Thymus (tissue), 11 donors: Measurements from ENCODE around the gene INTS7. TPM values are rescaled to one million over a fixed set of nuclear protein-coding genes. Genes with fewer than 3 reads are reported as not detected.

Experiments used
- DNase-seq, 9 donors: peaks; one replicate each; pipeline ENCODE4 v3.0.0-alpha.2; 2013; ENCODE audit warnings: low spot score in 9 of 9, low read depth in 6 of 9, missing footprints in 1 of 9
- H3K27ac ChIP-seq, 2 donors: one replicate each; pipeline ENCODE4 v1.5.1; 2013; ENCODE audit warnings: control low read depth in 1 of 2, low read depth in 1 of 2, low read length in 1 of 2, mild to moderate bottlenecking in 1 of 2, moderate library complexity in 1 of 2
- H3K27me3 ChIP-seq, 2 donors: one replicate each; pipeline ENCODE4 v1.5.1; 2013; ENCODE audit warnings: low read length in 1 of 2; ENCODE audit not compliant: control insufficient read depth in 2 of 2, insufficient read depth in 1 of 2
- H3K36me3 ChIP-seq, 2 donors: one replicate each; pipeline ENCODE4 v1.5.1; 2013; ENCODE audit warnings: low read length in 1 of 2, mild to moderate bottlenecking in 1 of 2, moderate library complexity in 1 of 2; ENCODE audit not compliant: control insufficient read depth in 2 of 2, insufficient read depth in 2 of 2
- H3K4me1 ChIP-seq, 2 donors: one replicate each; pipeline ENCODE4 v1.5.1; 2013; ENCODE audit warnings: low read length in 2 of 2; ENCODE audit not compliant: control insufficient read depth in 2 of 2, insufficient read depth in 2 of 2
- H3K4me3 ChIP-seq, 2 donors: one replicate each; pipeline ENCODE4 v1.5.1; 2013; ENCODE audit warnings: low read length in 2 of 2, control low read depth in 1 of 2, mild to moderate bottlenecking in 1 of 2
- H3K9me3 ChIP-seq, 2 donors: one replicate each; pipeline ENCODE4 v1.5.1; 2013; ENCODE audit warnings: low read length in 1 of 2, mild to moderate bottlenecking in 1 of 2; ENCODE audit not compliant: control insufficient read depth in 2 of 2, insufficient read depth in 1 of 2
- WGBS: extraction: QIAGEN DNeasy Blood & Tissue Kit; methylation state at CpG from one replicate; pipeline ENCODE4 v1.1.7; 2013; 5-methylcytosine and 5-hydroxymethylcytosine counted together
- polyA plus RNA-seq: library from polyadenylated mRNA; stranded (reverse); fragments of 200-250 nt; gene quantifications from one replicate; pipeline ENCODE4 v1.2.3, GENCODE V29; 2013
- total RNA-seq: library from RNA; stranded (reverse); fragments of 120-200 nt; gene quantifications from one replicate; pipeline ENCODE4 v1.2.4, GENCODE V29; 2013
- donor health status: healthy.

INTS7 gene
- total and polyA plus RNA-seq, 2 donors, result 9.7 to 15.4 TPM

DNA sequence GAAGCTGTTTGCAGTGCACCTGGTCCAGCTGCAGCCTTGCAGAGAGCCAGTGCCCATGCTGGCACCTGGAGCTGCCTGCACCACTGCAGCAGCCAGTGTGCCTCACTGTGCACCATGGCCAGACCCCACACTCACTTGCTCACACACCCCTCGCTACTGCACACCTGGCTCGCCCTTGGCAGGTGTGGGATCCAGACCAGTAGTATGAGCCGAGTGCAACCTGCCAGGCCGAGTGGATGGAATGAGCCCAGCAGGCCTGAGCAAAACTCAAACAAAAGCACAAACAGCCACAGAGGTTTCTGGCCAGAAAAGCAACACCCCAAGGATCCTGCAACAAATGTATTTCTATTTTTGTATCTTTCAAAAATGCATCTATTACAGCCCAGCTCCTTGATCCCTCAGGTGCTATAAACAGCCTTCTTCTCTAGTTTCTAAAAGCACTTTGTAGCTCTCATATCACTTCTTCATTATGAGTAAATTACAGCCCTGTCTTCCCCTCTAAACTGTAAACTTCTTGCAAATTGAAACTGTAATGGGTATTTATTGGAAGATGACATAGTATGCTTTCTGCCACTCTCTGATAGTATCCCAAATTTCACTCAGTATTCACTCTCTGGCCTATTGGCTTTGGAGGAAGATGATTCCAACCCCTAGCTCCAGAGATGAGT lies 132.6 kb downstream of the INTS7 start:
- no peaks in the 10 kb centered on the region for H3K4me1 ChIP-seq
- no peaks in the 10 kb centered on the region for H3K27me3 ChIP-seq
- DNase-seq, result no peak
- H3K4me3 ChIP-seq, result no peak overlapping the region
- H3K27ac ChIP-seq, result no peak overlapping the region
- peaks cover 2 to 18% of the 10 kb centered on the region in 2 donors for H3K9me3 ChIP-seq
- no peaks in the 10 kb centered on the region for H3K36me3 ChIP-seq
- 99% methylated on average over 4 of the region's 4 CpGs for WGBS

DNA sequence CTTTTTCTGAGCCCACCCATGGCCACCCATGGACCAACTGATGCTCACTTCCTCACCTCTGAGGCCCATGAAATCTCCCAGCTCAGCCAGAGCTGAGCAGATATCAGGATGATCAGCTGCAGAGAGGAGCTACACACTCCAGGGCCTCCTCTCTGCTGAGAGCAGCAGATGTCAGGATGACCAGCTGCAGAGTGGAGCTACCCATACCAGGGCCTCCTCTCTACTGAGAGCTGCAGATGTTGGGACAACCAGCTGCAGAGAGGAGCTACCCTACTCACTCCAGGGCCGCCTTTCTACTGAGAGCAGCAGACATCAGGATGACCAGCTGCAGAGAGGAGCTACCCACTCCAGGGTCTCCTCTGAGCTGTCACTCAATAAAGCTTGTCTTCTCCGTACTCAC lies 133.4 kb downstream of the INTS7 start:
- DNase-seq, result no peak

DNA sequence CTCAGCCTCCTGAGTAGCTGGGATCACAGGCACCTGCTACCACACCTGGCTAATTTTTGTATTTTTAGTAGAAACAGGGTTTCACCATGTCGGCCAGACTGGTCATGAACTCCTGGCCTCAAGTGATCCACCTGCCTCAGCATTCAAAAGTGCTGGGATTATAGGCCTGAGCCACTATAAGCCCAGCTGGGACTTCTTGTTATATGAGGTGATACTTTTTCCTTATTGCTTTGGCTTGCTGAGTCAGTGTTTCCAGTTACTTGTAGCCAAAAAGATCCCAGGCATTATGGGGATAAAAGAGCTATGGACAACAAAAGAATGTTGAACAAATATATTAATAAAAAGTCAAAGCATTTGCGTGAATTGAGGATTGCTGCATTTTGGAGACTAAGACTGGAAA lies 134.9 kb downstream of the INTS7 start:
- no peaks in the 10 kb centered on the region for H3K27me3 ChIP-seq
- 98% methylated on average over 2 of the region's 2 CpGs for WGBS
- H3K4me3 ChIP-seq, result no peak overlapping the region
- no peaks in the 10 kb centered on the region for H3K4me1 ChIP-seq
- peaks cover 2 to 18% of the 10 kb centered on the region in 2 donors for H3K9me3 ChIP-seq
- no peaks in the 10 kb centered on the region for H3K36me3 ChIP-seq
- no peak overlapping the region for H3K27ac ChIP-seq
- no peak for DNase-seq

More for the DNA sequence above, 133.4 kb downstream of the INTS7 start:
- peaks cover 2 to 18% of the 10 kb centered on the region in 2 donors for H3K9me3 ChIP-seq
- no peak overlapping the region for H3K4me3 ChIP-seq
- no peak overlapping the region for H3K27ac ChIP-seq
- no peaks in the 10 kb centered on the region for H3K36me3 ChIP-seq
- H3K4me1 ChIP-seq, result no peaks in the 10 kb centered on the region
- WGBS, result 99% methylated on average over 2 of the region's 2 CpGs
- H3K27me3 ChIP-seq, result no peaks in the 10 kb centered on the region

DNA sequence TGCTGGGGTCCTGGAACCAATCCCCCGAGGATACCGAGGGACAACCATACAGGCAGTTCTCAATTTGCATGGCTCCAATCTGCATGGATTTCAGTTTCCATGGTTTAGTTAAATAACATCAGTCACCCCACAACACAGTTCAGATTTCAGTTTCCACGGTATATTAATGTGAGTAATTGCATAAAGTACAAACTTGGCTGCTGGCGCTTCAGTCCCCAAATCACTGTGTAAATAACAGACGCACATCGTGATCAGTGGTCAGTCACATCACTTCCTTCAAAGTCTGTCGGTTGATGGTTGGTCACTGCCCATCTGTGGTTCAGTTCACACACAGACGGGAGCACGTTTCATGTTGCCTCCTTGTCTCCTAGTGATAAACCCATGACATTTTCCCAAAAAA lies 138.4 kb downstream of the INTS7 start:
- 93% methylated on average over 9 of the region's 9 CpGs for whole genome bisulfite sequencing

DNA sequence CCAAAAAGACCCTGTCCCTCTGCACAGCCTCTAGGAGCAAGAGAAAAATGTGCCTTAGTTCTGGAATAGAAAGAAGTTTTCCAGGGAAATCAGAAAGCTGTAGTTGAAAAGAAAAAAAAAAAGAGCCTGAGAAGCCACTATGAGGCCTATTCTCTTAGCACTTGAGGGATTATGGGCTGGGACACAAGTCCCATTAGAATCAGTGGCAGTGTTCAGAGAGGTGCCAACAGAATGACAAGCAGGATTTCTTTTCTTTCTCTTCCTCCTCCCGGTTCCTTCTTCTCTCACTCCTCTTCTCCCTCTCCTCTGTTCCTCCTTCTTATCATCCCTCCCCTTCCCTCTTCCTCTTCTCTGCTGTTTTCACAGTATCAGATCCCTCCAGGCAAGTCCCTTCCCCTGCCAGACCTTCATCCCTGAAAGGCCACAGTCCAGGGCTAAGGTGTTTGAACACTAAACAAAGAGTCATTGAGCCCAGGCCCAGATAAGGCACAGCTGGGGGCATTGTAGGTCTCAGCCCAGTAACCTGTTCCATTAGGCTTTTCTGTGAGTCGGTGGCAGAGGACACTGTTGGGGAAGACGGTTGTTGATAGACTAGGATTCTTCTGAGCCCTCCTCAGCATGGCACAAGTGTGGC lies 140.1 kb downstream of the INTS7 start:
- WGBS, result 83% methylated on average over 3 of the region's 3 CpGs
- Histone ChIP-seq H3K27me3 (no peaks in the 10 kb centered on the region), H3K4me1 (no peaks in the 10 kb centered on the region), H3K27ac (no peak overlapping the region), H3K36me3 (no peaks in the 10 kb centered on the region), H3K9me3 (peaks cover 0 to 3% of the 10 kb centered on the region in 2 donors), H3K4me3 (no peak overlapping the region)
- no peak for DNase-seq

More for the DNA sequence above, 138.4 kb downstream of the INTS7 start:
- H3K36me3 ChIP-seq, result no peaks in the 10 kb centered on the region
- H3K27ac ChIP-seq, result no peak overlapping the region
- H3K4me1 ChIP-seq, result no peaks in the 10 kb centered on the region
- no peak overlapping the region for H3K4me3 ChIP-seq
- H3K27me3 ChIP-seq, result no peaks in the 10 kb centered on the region
- peaks cover 0 to 10% of the 10 kb centered on the region in 2 donors for H3K9me3 ChIP-seq
- no peak for DNase-seq

DNA sequence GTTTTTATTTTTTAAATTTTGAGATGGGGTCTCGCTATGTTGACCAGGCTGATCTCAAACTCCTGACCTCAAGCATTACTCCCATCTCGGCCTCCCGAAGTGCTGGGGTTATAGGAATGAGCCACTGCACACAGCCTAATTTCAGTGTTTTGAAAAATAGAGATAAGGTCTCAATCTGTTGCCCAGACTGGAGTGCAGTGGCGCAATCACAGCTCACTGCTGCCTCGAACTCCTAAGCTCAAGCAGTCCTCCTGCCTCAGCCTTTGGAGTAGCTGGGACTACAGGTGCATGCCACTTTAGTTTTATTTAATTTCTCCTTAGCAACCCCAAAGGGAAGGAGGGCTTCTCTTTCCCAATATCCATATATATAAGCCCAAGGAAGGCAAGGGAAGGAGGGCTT lies 141.0 kb downstream of the INTS7 start:
- 96% methylated on average over 5 of the region's 5 CpGs for WGBS
- Histone ChIP-seq H3K27ac (no peak overlapping the region), H3K9me3 (peaks cover 0 to 4% of the 10 kb centered on the region in 2 donors), H3K4me1 (no peaks in the 10 kb centered on the region), H3K27me3 (no peaks in the 10 kb centered on the region), H3K36me3 (no peaks in the 10 kb centered on the region), H3K4me3 (no peak overlapping the region)
- DNase-seq, result no peak

DNA sequence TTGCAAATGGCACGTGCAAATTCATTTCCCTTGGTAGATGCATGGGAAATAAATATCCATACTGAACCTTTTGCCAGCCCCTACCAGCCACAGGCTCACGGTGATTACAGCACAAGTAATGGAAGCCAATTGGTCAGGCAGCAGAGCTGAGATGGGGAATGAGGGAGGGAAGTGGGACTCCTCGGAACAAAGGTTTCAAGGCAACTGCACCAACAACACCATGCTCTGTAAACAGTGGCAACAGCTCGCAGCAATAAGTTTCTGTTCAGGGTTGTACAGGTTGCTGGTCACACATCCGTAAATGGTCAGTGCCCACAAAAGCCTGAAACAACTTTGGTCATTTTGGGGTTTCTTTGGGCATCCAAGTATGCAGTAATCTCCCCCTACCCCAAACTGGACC lies 142.1 kb downstream of the INTS7 start:
- DNase-seq, result no peak
- Histone ChIP-seq H3K4me3 (no peak overlapping the region), H3K36me3 (no peaks in the 10 kb centered on the region), H3K27me3 (no peaks in the 10 kb centered on the region), H3K4me1 (no peaks in the 10 kb centered on the region), H3K9me3 (peaks cover 0 to 4% of the 10 kb centered on the region in 2 donors), H3K27ac (no peak overlapping the region)
- 98% methylated on average over 5 of the region's 5 CpGs for WGBS

- Histone ChIP-seq H3K36me3 (no peaks in the 10 kb centered on the region), H3K4me3 (no peak overlapping the region), H3K4me1 (no peaks in the 10 kb centered on the region), H3K9me3 (peaks cover 0 to 4% of the 10 kb centered on the region in 2 donors), H3K27ac (no peak overlapping the region), H3K27me3 (no peaks in the 10 kb centered on the region)
- WGBS, result 98% methylated on average over 3 of the region's 3 CpGs
- DNase-seq, result no peak
Measured at GRCh38 chr1:211892577-211892976, 142.8 kb downstream of the INTS7 start.

- 92% methylated on average over 1 of the region's 1 CpG for WGBS
- DNase-seq, result no peak
- Histone ChIP-seq H3K36me3 (no peaks in the 10 kb centered on the region), H3K4me1 (no peaks in the 10 kb centered on the region), H3K9me3 (peaks cover 0 to 4% of the 10 kb centered on the region in 2 donors), H3K27ac (no peak overlapping the region), H3K4me3 (no peak overlapping the region), H3K27me3 (no peaks in the 10 kb centered on the region)
Measured at GRCh38 chr1:211891708-211892107, 143.6 kb downstream of the INTS7 start.
